Subcutaneous adipose tissue (tissue), 4 donors: ENCODE measurements around the gene PPM1F. TPM values are rescaled to one million over a fixed set of nuclear protein-coding genes. Genes with fewer than 3 reads are reported as not detected.

Source experiments
- total RNA-seq, 4 donors: library from RNA; depleted of rRNA; stranded (reverse); fragments of >200 nt; gene quantifications; one replicate each; pipeline ENCODE4 v1.1.0, GENCODE V29; 2016
- TF ChIP-seq, protein P1 (sequence below): fragments of 450-650 bp; IDR thresholded peaks from one replicate; pipeline ENCODE4 v1.5.1; 2016; ENCODE audit warnings: low read depth, mild to moderate bottlenecking, control low read depth, antibody characterized with exemption, moderate library complexity

Gene PPM1F, protein sequence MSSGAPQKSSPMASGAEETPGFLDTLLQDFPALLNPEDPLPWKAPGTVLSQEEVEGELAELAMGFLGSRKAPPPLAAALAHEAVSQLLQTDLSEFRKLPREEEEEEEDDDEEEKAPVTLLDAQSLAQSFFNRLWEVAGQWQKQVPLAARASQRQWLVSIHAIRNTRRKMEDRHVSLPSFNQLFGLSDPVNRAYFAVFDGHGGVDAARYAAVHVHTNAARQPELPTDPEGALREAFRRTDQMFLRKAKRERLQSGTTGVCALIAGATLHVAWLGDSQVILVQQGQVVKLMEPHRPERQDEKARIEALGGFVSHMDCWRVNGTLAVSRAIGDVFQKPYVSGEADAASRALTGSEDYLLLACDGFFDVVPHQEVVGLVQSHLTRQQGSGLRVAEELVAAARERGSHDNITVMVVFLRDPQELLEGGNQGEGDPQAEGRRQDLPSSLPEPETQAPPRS
- 10 to 100 TPM; 15.0 to 32.2 (median 20.2) TPM for total RNA-seq

DNA sequence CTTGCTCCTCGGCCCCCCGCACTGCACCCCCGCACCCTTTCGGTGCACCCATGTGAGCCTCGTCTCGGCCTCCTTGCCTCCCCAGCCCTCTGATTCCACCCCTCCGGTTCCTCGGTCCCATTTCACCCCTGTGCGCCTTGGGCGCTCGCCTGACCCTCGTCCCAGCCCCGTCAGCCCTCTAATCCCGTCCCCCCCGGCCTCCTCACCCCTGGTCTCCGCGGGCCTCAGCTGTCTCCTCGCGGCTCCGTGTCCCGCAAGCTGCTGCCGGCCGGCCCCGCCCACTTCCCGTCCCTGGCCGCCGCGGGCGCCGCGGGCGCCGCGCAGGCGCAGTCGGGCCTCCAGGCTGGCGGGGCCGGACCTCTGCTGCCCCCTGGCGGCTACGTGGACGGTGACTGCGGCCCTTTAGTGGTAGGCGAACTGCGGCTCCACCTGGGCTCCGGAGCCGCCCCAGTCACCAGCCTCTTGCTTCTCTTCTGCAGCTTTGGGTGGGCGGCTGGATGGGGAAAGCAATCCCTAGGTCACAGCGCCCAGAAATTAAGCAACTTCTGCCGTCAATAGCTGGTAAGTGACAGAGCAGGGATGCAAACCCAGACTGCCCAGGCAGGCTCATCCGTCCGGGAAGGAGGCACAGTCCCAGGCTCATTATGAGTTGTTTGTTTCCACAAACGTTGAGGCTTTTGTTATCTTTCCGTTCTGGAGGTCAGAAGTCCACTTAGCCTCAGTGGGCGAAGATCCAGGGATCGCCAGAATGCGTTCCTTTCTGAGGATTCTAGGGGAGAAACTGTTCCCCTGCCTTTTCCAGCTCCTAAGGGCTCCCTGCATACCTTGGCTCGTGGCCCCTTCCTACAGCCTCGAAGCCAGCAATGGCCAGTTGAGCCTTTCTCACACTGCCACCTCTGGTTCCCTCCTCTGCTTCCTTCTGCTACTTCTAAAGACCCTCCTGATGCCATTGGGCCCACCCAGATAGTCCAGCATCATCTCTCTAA lies at the start of gene PPM1F:
PPM1F (minus strand) TSS at position 263 of the 986 bp plus-strand sequence. CDS start 6,800 bp downstream, outside the sequence.
- TF ChIP-seq, protein P1, sequence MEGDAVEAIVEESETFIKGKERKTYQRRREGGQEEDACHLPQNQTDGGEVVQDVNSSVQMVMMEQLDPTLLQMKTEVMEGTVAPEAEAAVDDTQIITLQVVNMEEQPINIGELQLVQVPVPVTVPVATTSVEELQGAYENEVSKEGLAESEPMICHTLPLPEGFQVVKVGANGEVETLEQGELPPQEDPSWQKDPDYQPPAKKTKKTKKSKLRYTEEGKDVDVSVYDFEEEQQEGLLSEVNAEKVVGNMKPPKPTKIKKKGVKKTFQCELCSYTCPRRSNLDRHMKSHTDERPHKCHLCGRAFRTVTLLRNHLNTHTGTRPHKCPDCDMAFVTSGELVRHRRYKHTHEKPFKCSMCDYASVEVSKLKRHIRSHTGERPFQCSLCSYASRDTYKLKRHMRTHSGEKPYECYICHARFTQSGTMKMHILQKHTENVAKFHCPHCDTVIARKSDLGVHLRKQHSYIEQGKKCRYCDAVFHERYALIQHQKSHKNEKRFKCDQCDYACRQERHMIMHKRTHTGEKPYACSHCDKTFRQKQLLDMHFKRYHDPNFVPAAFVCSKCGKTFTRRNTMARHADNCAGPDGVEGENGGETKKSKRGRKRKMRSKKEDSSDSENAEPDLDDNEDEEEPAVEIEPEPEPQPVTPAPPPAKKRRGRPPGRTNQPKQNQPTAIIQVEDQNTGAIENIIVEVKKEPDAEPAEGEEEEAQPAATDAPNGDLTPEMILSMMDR: no peak

DNA sequence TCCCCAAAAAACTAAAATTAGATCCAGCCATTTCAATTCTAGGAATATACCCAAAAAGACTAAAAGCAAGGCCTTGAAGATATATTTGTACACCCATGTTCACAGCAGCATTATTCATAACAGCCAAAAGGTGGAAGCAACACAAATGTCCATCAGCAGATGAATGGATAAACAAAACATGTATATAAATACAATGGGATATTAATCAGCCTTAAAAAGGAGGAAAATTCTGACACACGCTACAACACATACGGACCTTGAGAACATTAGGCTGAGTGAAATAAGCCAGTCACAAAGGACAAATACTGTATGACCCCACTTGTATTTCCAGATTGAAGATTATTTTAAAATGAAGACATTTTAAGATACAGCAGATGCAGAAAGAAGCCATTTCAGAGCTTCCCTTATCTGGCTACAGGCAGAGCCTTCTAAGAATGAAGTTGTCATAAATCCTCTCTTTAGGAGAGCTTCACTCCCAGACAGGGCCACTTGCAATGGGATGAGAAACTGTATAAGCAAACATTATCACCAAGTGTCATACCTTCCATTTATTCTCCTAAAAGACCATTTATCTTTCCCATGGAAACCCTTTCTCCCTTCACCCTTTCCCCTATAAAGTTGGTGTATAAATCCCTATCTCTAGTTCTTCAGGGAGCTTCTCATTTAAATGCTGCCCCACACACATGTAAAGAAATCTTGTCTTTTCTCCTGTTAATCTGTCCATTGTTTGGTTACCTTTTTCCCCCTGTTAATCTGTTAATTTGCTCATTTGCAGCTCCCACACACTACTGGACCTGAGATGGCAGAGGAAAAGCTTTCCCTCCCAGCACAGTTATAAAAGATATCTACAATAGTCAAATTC lies 49.2 kb upstream of the PPM1F start:
- TF ChIP-seq, protein P1: no peak

DNA sequence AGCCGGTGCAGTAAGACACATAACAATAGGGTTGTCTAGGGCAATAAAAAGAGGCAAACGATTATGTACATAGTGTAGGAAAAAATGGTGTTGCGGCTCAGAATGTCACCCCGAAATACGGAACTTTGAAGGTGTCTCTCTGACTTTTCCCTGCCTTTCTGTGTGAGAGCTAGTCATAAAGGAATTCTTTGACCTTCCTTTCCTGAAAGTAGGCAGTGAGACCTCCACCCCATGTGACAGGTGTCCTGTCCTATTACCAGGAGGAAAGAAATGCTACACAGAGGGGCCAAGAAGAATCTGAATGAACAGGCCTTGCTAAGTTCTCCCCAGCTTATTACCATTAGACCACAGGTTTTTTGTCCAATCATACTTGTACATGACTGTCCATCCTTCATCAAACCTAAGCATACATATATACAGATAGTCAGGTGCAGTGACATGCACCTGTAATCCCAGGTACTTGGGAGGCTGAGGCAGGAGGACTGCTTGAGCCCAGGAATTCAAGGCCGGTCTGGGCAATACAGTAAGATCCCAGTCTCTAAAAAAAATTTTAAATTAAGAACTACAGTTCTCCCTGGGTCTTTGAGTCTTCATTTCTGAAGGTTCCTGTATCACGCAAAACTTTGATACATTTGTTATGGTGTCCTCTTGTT lies 46.1 kb upstream of the PPM1F start:
- TF ChIP-seq, protein P1: no peak

DNA sequence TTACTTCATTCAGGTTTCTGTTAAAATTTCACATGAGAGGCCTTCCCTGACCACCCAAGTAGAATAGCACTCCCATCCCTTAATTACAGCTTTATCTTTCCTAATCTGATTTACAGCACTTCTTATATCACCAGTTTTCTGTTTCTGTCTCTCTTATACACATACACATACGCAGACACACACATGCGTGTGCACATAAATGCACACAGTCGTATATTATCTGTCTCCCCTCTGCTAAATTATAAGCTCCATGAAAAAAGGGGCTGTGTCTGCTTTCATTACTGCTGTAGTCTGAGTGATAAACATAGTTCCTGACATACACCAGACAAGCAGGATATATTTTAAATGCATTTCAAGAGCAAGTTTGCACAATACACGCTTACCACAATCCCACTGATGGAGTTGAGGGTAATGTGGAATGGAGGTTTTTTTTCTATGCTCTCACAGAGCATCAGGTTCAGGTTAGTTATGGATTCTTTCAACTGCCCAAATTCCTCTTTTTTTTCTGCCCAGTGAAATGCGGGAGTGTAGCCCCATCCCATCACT lies 43.6 kb upstream of the PPM1F start:
- TF ChIP-seq, protein P1: no peak

DNA sequence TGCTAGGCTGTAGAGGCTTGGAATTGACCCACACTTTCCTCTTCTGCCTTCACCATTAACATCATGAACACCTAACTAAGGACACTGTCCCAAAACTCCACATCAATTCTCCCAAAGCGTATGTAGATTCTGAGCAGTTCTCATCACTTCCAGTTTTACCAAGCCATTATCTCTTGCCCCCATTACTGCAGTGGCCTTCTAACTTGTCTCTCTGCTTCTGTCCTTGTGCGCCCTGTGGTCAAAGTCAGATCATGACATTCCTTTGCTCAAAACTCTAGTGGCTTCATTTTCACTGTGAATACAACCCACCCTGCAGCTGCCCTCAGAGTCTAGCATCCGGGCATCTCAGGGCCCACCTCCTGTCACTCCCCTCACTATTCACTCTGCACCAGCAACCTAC lies 43.0 kb upstream of the PPM1F start:
- TF ChIP-seq, protein P1: no peak

DNA sequence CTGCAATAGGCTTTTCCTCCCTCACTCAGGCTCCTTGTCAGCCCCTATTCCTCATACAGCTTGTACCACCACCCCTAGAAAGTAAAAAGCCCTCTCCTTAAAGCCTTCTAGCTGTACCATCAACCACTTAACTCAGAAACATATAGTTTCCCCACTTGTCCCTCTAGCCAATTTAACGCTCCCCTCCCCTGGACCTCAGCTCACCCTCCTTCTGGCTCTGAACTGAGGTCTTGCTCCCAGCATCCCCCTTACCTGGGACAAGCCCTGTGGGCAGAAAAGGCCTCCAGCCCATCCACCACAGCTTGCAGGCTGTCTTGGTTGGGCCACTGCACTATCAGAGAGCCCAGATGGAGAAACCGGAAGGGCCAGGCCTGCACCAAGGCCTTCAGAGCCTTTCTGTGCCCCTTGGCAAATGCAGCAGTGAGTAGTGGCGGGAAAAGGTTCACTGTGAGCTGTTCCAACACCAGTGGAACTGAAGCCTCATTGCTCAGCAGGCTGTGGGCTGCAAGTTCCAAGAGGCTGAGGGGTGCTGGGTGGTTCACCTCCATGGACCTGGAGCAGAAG lies 42.3 kb upstream of the PPM1F start:
- TF ChIP-seq, protein P1: no peak
